Esophagus squamous epithelium (tissue), 4 donors: ENCODE data around the gene SRGAP1.

Experiments used
- CTCF ChIP-seq, 6 experiments: fragments of 450-650 bp in 4 of 6; fragments of 200-600 bp in 2 of 6; sonication (generic) in 2 of 6; IDR thresholded peaks; one replicate each; pipeline ENCODE4 v1.5.1; 2016 to 2019; ENCODE audit warnings: antibody characterized with exemption in 6 of 6, mild to moderate bottlenecking in 4 of 6, moderate library complexity in 4 of 6
- POLR2A ChIP-seq, 4 donors: fragments of 450-650 bp; IDR thresholded peaks; one replicate each; pipeline ENCODE4 v1.6.1; 2017; ENCODE audit warnings: antibody characterized with exemption in 4 of 4, mild to moderate bottlenecking in 4 of 4, moderate library complexity in 3 of 4

GRCh38 chr12:63955831-63956666 is 111.5 kb downstream of the SRGAP1 start:
- TF ChIP-seq POLR2A (IDR thresholded peaks at IDR 0.05): no peak
- TF ChIP-seq CTCF (IDR thresholded peaks at IDR 0.05): no peak
